K562 treated with DMSO at 1 percent for 4 hours (cell line): ENCODE data around the gene NUDT3. TPM values are rescaled to one million over a fixed set of nuclear protein-coding genes. Genes with fewer than 3 reads are reported as not detected.

Experiments
- total RNA-seq: library from RNA; unstranded; fragments of 300-600 nt; gene quantifications from 2 replicates; pipeline ENCODE4 v1.2.3, GENCODE V29; 2022; ENCODE audit not compliant: insufficient read depth

Gene NUDT3
- 15.1 and 15.3 TPM in 2 replicates for total RNA-seq

DNA sequence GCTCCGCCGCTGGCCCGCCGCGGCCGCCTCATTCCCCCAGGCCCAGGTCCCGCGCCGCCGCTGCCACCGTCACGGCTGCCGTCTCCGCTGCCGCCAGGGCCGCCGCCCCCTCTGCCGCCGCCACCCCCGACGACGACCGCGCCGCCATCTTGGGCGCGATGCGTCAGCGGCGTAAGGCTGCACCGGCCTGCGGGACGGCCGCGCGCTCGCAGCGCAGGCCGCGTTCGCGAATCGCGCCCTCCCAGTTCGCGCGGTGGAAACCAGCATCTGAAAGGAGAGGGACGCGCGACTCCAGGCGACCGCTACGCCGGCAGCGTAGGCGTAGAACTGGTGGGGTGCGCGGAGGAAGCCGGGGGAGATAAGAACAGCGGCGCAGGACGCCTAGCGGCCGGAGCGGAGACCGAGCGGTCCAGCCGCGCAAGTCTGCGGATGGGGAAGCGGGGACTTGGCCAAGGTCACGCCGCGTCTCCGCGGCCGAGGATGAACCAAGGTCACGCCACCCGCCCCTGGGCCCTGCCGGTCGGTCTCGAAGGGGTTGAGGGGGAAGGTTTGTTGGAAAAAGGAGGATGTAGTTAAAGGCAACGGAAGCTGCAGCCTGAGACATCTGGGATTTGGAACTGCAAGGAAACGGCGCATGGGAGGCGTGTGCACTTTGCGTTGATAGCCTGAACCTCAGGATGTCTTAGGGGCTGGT is at the start of gene NUDT3:
TSS of gene NUDT3 (minus strand) at position 173 of the 694 bp plus-strand sequence. CDS start 307 bp downstream, outside the sequence.

GRCh38 chr6:34425498-34426410 is 33.3 kb upstream of the NUDT3 start, which contains the start of gene RPS10:
TSS of gene RPS10 (minus strand) at chr6:34426069. CDS start at chr6:34425221, 848 bp downstream.

DNA sequence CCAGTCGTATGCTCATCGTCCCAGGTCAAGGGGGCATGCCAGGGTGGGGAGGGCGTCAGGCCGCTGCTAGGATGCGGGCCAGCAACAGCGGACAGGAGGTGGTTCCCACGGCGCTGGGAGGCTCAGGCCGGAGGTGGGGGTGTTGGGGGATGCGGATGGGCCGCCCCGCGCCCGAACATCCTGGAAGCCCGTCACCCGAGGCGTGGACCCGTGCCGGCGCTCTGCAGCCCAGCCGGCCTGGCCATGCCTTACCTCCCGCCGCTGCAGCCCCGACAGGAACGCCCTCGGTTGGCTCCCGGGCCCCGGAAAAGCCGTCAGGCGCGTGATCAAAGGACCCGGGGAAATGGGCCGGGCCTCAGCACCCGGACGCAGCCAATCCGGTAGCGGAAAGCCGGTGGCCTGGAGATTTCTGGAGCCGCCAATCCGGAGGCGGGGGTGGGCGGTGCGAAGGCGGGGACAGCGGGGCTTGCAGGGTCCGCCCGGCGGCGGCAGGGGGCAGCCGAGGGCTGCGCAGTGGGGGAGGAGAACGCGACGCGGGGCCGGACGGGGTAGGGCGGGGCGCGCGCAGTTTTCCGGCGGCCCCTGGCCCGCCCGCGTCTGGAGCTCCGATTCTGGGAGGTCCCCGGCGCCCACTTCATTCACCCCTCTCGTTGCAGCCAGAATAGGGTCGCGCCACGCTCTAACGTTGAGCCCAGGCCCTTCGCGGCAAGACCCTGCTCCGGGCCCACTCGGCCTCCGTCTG is 143.6 kb downstream of the NUDT3 start, which contains the start of gene SMIM29:
TSS of gene SMIM29 (minus strand) at position 280 of the 742 bp plus-strand sequence. CDS start 1,215 bp downstream, outside the sequence.

GRCh38 chr6:34236443-34237315 is 155.8 kb downstream of the NUDT3 start, which contains the start of gene HMGA1:
TSS of gene HMGA1 (plus strand) at chr6:34236873. CDS start at chr6:34240781, 3,908 bp downstream.

Other genes with a start within 250 kb of the NUDT3 start
- gene GRM4, start 246.6 kb downstream of the NUDT3 start, total RNA-seq = not detected in 2 replicates
- 1,885 and 1,996 TPM in 2 replicates for gene HMGA1, start 155.8 kb downstream of the NUDT3 start, total RNA-seq
- gene SMIM29, start 143.7 kb downstream of the NUDT3 start, total RNA-seq = 75.7 and 114 TPM in 2 replicates
- gene RPS10, start 33.4 kb upstream of the NUDT3 start, total RNA-seq = 6,863 and 7,455 TPM in 2 replicates
- gene PACSIN1, start 73.4 kb upstream of the NUDT3 start, total RNA-seq = 0.55 and 0.73 TPM in 2 replicates
- gene SPDEF, start 163.7 kb upstream of the NUDT3 start, total RNA-seq = not detected in 2 replicates